OCI-LY3 (cell line): ENCODE results near the gene TJP3.

Experiments
- EZH2phosphoT487 ChIP-seq: fragments of 200-600 bp; shearing (Covaris generic); IDR thresholded peaks from 2 replicates; pipeline ENCODE4 v1.6.1; 2018; ENCODE audit warnings: antibody characterized with exemption, mixed run types, low read depth
- TF ChIP-seq, protein P1 (sequence below): fragments of 200-600, 300-600 bp; sonication (generic); IDR thresholded peaks from 2 replicates; pipeline ENCODE4 v1.5.1; 2014; ENCODE audit warnings: antibody characterized with exemption, low read length, low read depth

DNA sequence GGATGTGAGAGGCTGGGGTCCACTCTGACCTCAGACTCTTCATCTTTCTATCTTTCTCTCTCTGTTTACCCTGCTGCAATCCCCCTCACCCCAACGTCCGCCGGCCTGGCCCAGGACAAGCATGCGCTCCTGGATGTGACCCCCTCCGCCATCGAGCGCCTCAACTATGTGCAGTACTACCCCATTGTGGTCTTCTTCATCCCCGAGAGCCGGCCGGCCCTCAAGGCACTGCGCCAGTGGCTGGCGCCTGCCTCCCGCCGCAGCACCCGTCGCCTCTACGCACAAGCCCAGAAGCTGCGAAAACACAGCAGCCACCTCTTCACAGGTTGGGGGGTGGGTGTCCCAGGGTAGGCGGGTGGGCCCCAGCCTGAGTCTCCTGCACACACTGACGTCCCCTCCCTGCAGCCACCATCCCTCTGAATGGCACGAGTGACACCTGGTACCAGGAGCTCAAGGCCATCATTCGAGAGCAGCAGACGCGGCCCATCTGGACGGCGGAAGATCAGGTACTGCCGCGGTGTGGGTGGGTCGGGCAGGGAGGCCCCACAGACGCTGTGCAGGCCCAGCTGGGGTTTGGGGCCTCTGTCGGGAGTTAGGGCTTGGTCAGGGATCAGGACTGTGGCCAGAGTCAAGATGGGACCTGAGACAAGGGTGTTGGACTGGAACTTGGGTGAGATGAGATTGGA is 38.3 kb downstream of the TJP3 start:
- TF ChIP-seq, protein P1, sequence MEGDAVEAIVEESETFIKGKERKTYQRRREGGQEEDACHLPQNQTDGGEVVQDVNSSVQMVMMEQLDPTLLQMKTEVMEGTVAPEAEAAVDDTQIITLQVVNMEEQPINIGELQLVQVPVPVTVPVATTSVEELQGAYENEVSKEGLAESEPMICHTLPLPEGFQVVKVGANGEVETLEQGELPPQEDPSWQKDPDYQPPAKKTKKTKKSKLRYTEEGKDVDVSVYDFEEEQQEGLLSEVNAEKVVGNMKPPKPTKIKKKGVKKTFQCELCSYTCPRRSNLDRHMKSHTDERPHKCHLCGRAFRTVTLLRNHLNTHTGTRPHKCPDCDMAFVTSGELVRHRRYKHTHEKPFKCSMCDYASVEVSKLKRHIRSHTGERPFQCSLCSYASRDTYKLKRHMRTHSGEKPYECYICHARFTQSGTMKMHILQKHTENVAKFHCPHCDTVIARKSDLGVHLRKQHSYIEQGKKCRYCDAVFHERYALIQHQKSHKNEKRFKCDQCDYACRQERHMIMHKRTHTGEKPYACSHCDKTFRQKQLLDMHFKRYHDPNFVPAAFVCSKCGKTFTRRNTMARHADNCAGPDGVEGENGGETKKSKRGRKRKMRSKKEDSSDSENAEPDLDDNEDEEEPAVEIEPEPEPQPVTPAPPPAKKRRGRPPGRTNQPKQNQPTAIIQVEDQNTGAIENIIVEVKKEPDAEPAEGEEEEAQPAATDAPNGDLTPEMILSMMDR, result no peak
- no peak for TF ChIP-seq EZH2phosphoT487
